HUES6 (cell line): ENCODE results near the gene EIF3A.

Experiments
- H3K27ac ChIP-seq: 2 replicates; pipeline ENCODE4 v1.7.0; 2013; ENCODE audit warnings: low read depth, mild to moderate bottlenecking, low read length, inconsistent platforms
- H3K27me3 ChIP-seq: 2 replicates; pipeline ENCODE4 v1.6.1; 2013; ENCODE audit warnings: low read length; ENCODE audit not compliant: control insufficient read depth, insufficient read depth
- H3K36me3 ChIP-seq: 2 replicates; pipeline ENCODE4 v1.6.1; 2013; ENCODE audit warnings: low read length; ENCODE audit not compliant: control insufficient read depth, insufficient read depth
- H3K4me1 ChIP-seq: 2 replicates; pipeline ENCODE4 v1.6.1; 2013; ENCODE audit warnings: low read length; ENCODE audit not compliant: control insufficient read depth, insufficient read depth
- H3K4me3 ChIP-seq: 2 replicates; pipeline ENCODE4 v1.5.1; 2013; ENCODE audit warnings: low read depth, low read length
- H3K9ac ChIP-seq: one replicate; pipeline ENCODE4 v1.6.1; 2013; ENCODE audit warnings: mild to moderate bottlenecking, low read length
- H3K9me3 ChIP-seq: 2 replicates; pipeline ENCODE4 v1.6.1; 2013; ENCODE audit warnings: low read depth, low read length; ENCODE audit not compliant: control insufficient read depth, insufficient read depth

EIF3A gene

GRCh38 chr10:119025336-119025735 is 55.3 kb downstream of the EIF3A start:
- Histone ChIP-seq H3K9ac (no peak overlapping the region), H3K36me3 (no peaks in the 10 kb centered on the region), H3K9me3 (no peaks in the 10 kb centered on the region), H3K4me3 (no peak overlapping the region), H3K27ac (no peak overlapping the region), H3K4me1 (peaks cover 29% of the 10 kb centered on the region), H3K27me3 (no peaks in the 10 kb centered on the region)

DNA sequence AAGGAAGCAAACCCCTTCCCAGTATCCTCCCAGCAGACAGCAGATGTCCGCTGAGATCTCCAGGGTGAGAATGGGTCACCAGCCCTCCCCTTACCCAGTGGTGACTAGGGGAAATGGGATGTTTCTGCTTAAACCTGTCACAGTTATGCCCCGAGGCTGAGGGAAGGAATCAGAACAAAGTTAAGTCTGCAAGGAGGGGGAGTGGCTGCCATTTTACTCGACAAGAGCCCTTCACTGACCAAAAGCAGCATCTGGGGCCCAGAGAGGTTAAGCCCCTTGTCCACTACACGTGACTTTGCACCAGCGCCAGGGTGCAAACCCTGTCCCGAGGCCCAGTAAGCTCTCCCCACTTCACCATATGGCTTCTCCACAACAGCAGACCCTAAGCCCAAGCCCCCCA is 55.7 kb downstream of the EIF3A start:
- H3K36me3 ChIP-seq: no peaks in the 10 kb centered on the region
- peaks cover 29% of the 10 kb centered on the region for H3K4me1 ChIP-seq
- H3K27ac ChIP-seq: no peak overlapping the region
- H3K4me3 ChIP-seq: no peak overlapping the region
- no peaks in the 10 kb centered on the region for H3K27me3 ChIP-seq
- H3K9ac ChIP-seq: no peak overlapping the region
- no peaks in the 10 kb centered on the region for H3K9me3 ChIP-seq

DNA sequence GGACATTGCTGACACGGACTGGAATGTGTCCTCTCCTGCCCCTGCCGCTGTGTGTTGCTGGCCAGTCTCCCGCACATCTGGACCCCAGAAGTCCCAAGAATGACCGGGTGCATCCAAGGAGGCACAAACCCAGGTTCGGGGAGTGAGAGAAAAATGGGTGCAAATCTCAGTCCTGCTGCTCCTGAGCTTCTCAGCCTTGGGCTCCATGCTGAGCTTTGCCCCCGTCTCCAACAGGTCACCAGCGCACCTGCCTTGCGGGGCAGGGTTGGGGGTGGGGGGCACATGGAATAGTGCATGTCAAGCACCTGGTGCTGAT is 57.1 kb downstream of the EIF3A start:
- Histone ChIP-seq H3K27ac (no peak overlapping the region), H3K9me3 (no peaks in the 10 kb centered on the region), H3K9ac (peak overlapping the region; percentile 18)

DNA sequence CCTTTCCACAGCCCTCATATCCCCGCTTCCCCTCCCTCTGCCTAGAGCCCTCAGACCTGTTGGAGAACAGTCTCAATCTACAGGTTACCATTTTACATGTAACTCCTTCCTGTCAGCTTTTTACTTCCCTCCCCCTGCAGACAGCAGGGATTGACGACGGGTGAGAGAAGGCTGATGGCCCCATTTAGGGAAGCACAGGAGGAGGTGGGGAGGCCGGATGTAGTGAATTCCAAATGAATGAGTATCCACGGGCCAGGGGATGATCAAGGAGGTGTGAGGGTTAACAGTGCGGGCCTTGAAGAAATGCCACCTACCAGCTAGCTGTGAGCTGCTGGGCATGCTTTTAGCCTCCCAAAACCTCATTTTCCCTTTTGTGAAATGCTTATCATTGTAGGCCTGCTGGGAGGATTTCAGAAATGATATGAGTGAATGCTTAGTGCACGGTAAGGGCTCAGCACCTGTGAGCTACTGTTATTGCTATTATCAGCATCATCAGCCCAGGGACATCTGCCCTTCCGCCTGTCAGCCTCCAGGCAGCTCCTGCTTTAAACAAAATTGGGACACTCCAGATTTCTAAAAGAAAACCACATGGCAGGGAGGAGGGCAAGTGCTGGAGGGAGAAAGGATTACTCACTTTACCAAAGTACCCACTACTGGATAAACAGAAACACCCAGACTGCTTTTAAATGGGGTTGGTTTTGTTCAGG is 57.6 kb downstream of the EIF3A start:
- peaks cover 29% of the 10 kb centered on the region for H3K4me1 ChIP-seq
- no peaks in the 10 kb centered on the region for H3K36me3 ChIP-seq
- H3K4me3 ChIP-seq: no peak overlapping the region
- peak overlapping the region; percentile 18 for H3K9ac ChIP-seq
- no peaks in the 10 kb centered on the region for H3K9me3 ChIP-seq
- no peak overlapping the region for H3K27ac ChIP-seq
- H3K27me3 ChIP-seq: no peaks in the 10 kb centered on the region

More for the DNA sequence above, 57.1 kb downstream of the EIF3A start:
- peaks cover 29% of the 10 kb centered on the region for H3K4me1 ChIP-seq
- no peaks in the 10 kb centered on the region for H3K36me3 ChIP-seq
- H3K27me3 ChIP-seq: no peaks in the 10 kb centered on the region
- H3K4me3 ChIP-seq: no peak overlapping the region

- Histone ChIP-seq H3K27ac (no peak overlapping the region), H3K9me3 (no peaks in the 10 kb centered on the region), H3K36me3 (no peaks in the 10 kb centered on the region), H3K4me3 (no peak overlapping the region), H3K27me3 (no peaks in the 10 kb centered on the region), H3K4me1 (peaks cover 29% of the 10 kb centered on the region), H3K9ac (no peak overlapping the region)
These were observed 60.0 kb downstream of the EIF3A start for GRCh38 chr10:119020627-119020946.

GRCh38 chr10:119007211-119007574 is 73.4 kb downstream of the EIF3A start:
- no peak overlapping the region for H3K4me3 ChIP-seq
- no peaks in the 10 kb centered on the region for H3K36me3 ChIP-seq
- no peaks in the 10 kb centered on the region for H3K27me3 ChIP-seq
- H3K4me1 ChIP-seq: peaks cover 5% of the 10 kb centered on the region; the same call in 1 of the 2 replicates
- H3K27ac ChIP-seq: no peak overlapping the region
- H3K9me3 ChIP-seq: no peaks in the 10 kb centered on the region
- no peak overlapping the region for H3K9ac ChIP-seq

DNA sequence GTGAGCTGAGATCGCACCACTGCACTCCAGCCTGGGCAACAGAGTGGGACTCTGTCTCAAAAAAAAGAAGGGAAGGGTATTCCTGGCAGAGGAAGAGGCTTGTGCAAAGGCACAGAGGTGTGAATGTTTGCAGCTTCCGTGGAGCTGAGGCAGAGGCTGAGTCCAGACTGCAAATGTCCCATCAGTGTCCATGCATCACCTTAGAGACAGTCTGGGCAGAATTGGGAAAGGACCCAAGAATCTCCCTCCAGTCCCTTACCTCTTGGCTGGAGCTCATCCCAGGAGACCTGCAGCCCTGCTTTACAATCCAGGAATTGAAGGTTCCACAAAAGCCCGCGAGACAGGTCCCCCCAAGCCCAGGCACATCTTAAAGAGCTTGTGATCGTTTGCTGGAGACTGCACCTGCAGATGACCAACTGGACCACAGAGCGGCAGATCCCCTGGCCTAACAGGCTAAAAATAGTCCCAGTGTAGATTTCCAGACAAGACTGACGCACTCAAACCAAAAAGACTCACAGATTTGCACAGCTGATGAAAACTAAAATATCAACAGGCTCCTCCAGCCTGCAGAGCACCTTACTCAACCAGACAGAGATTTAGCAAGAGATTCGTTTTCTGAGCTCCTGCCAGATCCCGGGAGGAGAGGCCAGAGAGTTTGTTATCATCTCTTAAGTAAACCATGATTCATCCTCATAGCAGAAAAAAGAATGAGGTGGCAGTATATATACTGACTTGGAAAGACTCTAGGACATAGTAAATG is 74.0 kb downstream of the EIF3A start:
- Histone ChIP-seq H3K4me3 (no peak overlapping the region), H3K9me3 (no peaks in the 10 kb centered on the region), H3K27ac (no peak overlapping the region), H3K36me3 (no peaks in the 10 kb centered on the region), H3K27me3 (no peaks in the 10 kb centered on the region), H3K4me1 (peaks cover 5% of the 10 kb centered on the region; the same call in 1 of the 2 replicates), H3K9ac (no peak overlapping the region)

- no peak overlapping the region for H3K27ac ChIP-seq
- H3K9me3 ChIP-seq: no peaks in the 10 kb centered on the region
- no peaks in the 10 kb centered on the region for H3K36me3 ChIP-seq
- no peak overlapping the region for H3K9ac ChIP-seq
- H3K27me3 ChIP-seq: no peaks in the 10 kb centered on the region
- H3K4me3 ChIP-seq: no peak overlapping the region
- peaks cover 5% of the 10 kb centered on the region; the same call in 1 of the 2 replicates for H3K4me1 ChIP-seq
These were observed 75.1 kb downstream of the EIF3A start for GRCh38 chr10:119005362-119006043.

GRCh38 chr10:119003572-119004289 is 76.9 kb downstream of the EIF3A start:
- H3K4me3 ChIP-seq: no peak overlapping the region
- no peaks in the 10 kb centered on the region for H3K9me3 ChIP-seq
- peaks cover 5% of the 10 kb centered on the region; the same call in 1 of the 2 replicates for H3K4me1 ChIP-seq
- no peak overlapping the region for H3K27ac ChIP-seq
- no peaks in the 10 kb centered on the region for H3K36me3 ChIP-seq
- no peaks in the 10 kb centered on the region for H3K27me3 ChIP-seq
- H3K9ac ChIP-seq: no peak overlapping the region

DNA sequence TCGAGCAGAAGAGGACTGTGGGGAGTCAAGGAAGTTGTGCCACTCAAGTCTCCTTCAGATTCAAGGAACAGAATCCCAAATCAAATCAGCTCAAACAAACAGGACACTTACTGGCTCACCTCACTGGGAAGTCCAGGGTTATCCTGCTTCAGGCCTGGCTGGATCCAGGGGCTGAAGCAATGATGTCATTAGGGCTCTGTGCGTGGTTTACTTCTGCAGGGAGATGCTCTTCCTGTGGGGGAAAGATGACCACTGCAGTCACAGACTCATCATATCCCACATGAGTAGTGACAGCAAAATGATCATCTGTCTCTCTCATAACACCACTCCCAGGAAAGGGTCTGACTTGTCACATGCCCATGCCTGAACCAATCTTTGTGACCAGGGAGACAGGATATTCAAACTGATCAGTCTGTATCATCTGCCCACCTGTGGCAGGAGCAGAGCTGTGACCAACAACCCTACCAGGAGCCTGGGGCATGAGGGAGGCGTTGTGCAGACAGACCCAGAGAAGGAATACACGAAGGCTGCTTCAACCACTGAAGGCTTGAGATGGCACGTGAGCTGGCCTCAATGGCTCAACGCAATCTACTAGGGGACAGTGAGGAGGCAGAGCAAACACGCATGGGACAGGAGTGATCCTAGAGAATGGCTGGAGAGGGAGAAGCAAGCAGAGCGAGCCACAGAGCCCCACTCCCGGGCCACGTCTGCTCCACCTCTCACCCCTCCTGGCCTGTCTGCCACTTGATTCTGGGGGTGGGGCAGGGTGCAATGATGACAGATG is 78.7 kb downstream of the EIF3A start:
- Histone ChIP-seq H3K36me3 (no peaks in the 10 kb centered on the region), H3K27ac (no peak overlapping the region), H3K4me3 (no peak overlapping the region), H3K27me3 (no peaks in the 10 kb centered on the region), H3K9ac (no peak overlapping the region), H3K4me1 (peaks cover 5% of the 10 kb centered on the region; the same call in 1 of the 2 replicates), H3K9me3 (no peaks in the 10 kb centered on the region)
